NCI-H1105 (cell line): ENCODE measurements around the gene LCA5L.
A peak's percentile ranks its signal among the peaks of the same experiment; 100 is the strongest.
"Not testable (repeated sequence)": the region's sequence is repeated elsewhere in the genome, so short reads cannot be mapped to it uniquely, and the experiment has no call there.

ENCODE experiments used
- DNase-seq: peaks from one replicate; lab custom pipeline; 2025; lab: John Stamatoyannopoulos, UW

LCA5L gene

GRCh38 chr21:39451332-39452206, 6.0 kb upstream of the LCA5L start, which contains the start of gene SH3BGR:
Gene SH3BGR, plus strand, starts transcription at chr21:39451970. Its CDS starts 127 bp downstream, at chr21:39452097.
- no peak for DNase-seq

- no peak for DNase-seq
These were observed 1.7 kb upstream of the LCA5L start for GRCh38 chr21:39447264-39447663.

GRCh38 chr21:39444421-39445180, 977 bp downstream of the LCA5L start:
- DNase-seq: no peak

GRCh38 chr21:39441502-39442475, 3.8 kb downstream of the LCA5L start:
- peak; percentile 39 for DNase-seq

GRCh38 chr21:39439232-39439631, 6.3 kb downstream of the LCA5L start:
- DNase-seq: no peak

GRCh38 chr21:39434950-39435349, 10.6 kb downstream of the LCA5L start:
- DNase-seq: no peak

GRCh38 chr21:39430954-39431353, 14.6 kb downstream of the LCA5L start:
- DNase-seq: no peak

GRCh38 chr21:39430457-39430856, 15.1 kb downstream of the LCA5L start:
- DNase-seq: no peak

- no peak for DNase-seq
These were observed 15.6 kb downstream of the LCA5L start for GRCh38 chr21:39430016-39430415.

GRCh38 chr21:39429445-39429844, 16.1 kb downstream of the LCA5L start:
- DNase-seq: no peak

GRCh38 chr21:39422527-39423241, 22.9 kb downstream of the LCA5L start:
- DNase-seq: no peak

- not testable (repeated sequence) for DNase-seq
These were observed 26.4 kb downstream of the LCA5L start for GRCh38 chr21:39419204-39419603.

GRCh38 chr21:39406065-39406464, 39.5 kb downstream of the LCA5L start:
- no peak for DNase-seq

- no peak for DNase-seq
These were observed 45.4 kb downstream of the LCA5L start for GRCh38 chr21:39400173-39400572.

- DNase-seq: no peak
These were observed 47.8 kb downstream of the LCA5L start for GRCh38 chr21:39397646-39398385.

- DNase-seq: no peak
These were observed 52.6 kb downstream of the LCA5L start for GRCh38 chr21:39392981-39393380.

- DNase-seq: no peak
These were observed 55.3 kb downstream of the LCA5L start for GRCh38 chr21:39390212-39390765.

GRCh38 chr21:39388811-39389155, 56.8 kb downstream of the LCA5L start:
- DNase-seq: no peak

GRCh38 chr21:39388038-39388810, 57.4 kb downstream of the LCA5L start:
- DNase-seq: peak; percentile 80
